Panc1 (cell line): Measurements from ENCODE around the gene NFE2L1. TPM values are rescaled to one million over a fixed set of nuclear protein-coding genes. Genes with fewer than 3 reads are reported as not detected.

Source experiments
- ATAC-seq: fragments of 200-7000 bp; cut with Tn5 transposase; 2 replicates; pipeline ENCODE4 v1.9.1; 2020; ENCODE audit warnings: mild to moderate bottlenecking, moderate library complexity
- BruUV-seq: library from RNA; stranded (reverse); fragments of 400-500 nt; replicated peaks from 2 replicates; lab custom pipeline; 2021; lab: Mats Ljungman, UMichigan
- CTCF ChIA-PET: fragments of 300-600 bp; sonication (Branson Sonifier 250); formaldehyde crosslinking; loops from one replicate; lab custom pipeline; 2022; ENCODE audit warnings: antibody characterized with exemption; lab: Charles Lee
- POLR2A ChIA-PET: fragments of 300-600 bp; sonication (Branson Sonifier 250); formaldehyde crosslinking; loops from one replicate; lab custom pipeline; 2022; ENCODE audit warnings: antibody characterized with exemption; lab: Charles Lee
- DNase-seq: peaks from one replicate; pipeline ENCODE4 v3.0.0-alpha.2; 2010; ENCODE audit warnings: low read depth, low spot score
- H3K27ac ChIP-seq: 2 replicates; pipeline ENCODE4 v1.5.1; 2011; ENCODE audit warnings: mild to moderate bottlenecking, low read length, inconsistent platforms
- H3K27me3 ChIP-seq: fragments of 200-500 bp; sonication (Bioruptor generic); 2 replicates; pipeline ENCODE4 v1.6.0; 2014; ENCODE audit warnings: low read length, inconsistent platforms; ENCODE audit not compliant: control insufficient read depth, insufficient read depth
- H3K36me3 ChIP-seq: fragments of 200-500 bp; sonication (Bioruptor generic); 2 replicates; pipeline ENCODE4 v1.5.1; 2014; ENCODE audit warnings: inconsistent platforms, mild to moderate bottlenecking, low read length, moderate library complexity; ENCODE audit not compliant: control insufficient read depth, insufficient read depth
- H3K4me1 ChIP-seq: 2 replicates; pipeline ENCODE4 v1.5.1; 2011; ENCODE audit warnings: inconsistent platforms, mild to moderate bottlenecking, low read length, moderate library complexity; ENCODE audit not compliant: control insufficient read depth, insufficient read depth
- H3K4me3 ChIP-seq, 2 experiments: 2 replicates each; pipeline ENCODE4 v1.5.1; 2011 to 2012; ENCODE audit warnings: low read depth in 2 of 2, low read length in 2 of 2, mild to moderate bottlenecking in 2 of 2, inconsistent platforms in 1 of 2, moderate library complexity in 1 of 2
- H3K9me3 ChIP-seq: fragments of 200-500 bp; sonication (Bioruptor generic); 2 replicates; pipeline ENCODE4 v1.5.1; 2014; ENCODE audit warnings: low read depth, mild to moderate bottlenecking, inconsistent platforms, low read length, moderate library complexity; ENCODE audit not compliant: control insufficient read depth, insufficient read depth
- CTCF ChIP-seq: fragments of 450-650 bp; IDR thresholded peaks from 2 replicates; pipeline ENCODE4 v1.5.1; 2017; ENCODE audit warnings: mild to moderate bottlenecking
- POLR2AphosphoS5 ChIP-seq: IDR thresholded peaks from 2 replicates; pipeline ENCODE4 v1.6.1; 2012; ENCODE audit warnings: mild to moderate bottlenecking, low read depth, low read length, moderate library complexity
- REST ChIP-seq, 2 experiments: IDR thresholded peaks; 2 replicates each; pipeline ENCODE4 v1.6.1; 2011 to 2012; ENCODE audit warnings: low read depth in 2 of 2, control low read depth in 1 of 2, low read length in 1 of 2, mild to moderate bottlenecking in 1 of 2, moderate library complexity in 1 of 2; ENCODE audit not compliant: insufficient read depth in 1 of 2
- SIN3A ChIP-seq: IDR thresholded peaks from 2 replicates; pipeline ENCODE4 v1.6.1; 2012; ENCODE audit warnings: low read depth, mild to moderate bottlenecking, low read length, moderate library complexity, borderline replicate concordance; ENCODE audit not compliant: insufficient read depth
- TCF7L2 ChIP-seq: IDR thresholded peaks from 2 replicates; pipeline ENCODE4 v1.6.1; 2011; ENCODE audit warnings: mild to moderate bottlenecking, low read depth, low read length, inconsistent platforms
- in situ Hi-C: cut with HindIII; loops from 2 replicates; pipeline ENCODE4 v1.10.0; 2016; ENCODE audit warnings: low sequenced_read_pairs, low pct_unique_long_range_greater_than_20kb
- intact Hi-C: fragments of 100-400 bp; cut with micrococcal nuclease; formaldehyde crosslinking; loops from one replicate; pipeline ENCODE4 v1.10.0; 2022; ENCODE audit not compliant: unreplicated experiment
- total RNA-seq: library from RNA; stranded (reverse); gene quantifications from one replicate; pipeline ENCODE4 v1.2.1, GENCODE V29; 2021; ENCODE audit not compliant: unreplicated experiment

Gene NFE2L1
- total RNA-seq, 1 experiment from 2014 or later: 210 TPM

DNA sequence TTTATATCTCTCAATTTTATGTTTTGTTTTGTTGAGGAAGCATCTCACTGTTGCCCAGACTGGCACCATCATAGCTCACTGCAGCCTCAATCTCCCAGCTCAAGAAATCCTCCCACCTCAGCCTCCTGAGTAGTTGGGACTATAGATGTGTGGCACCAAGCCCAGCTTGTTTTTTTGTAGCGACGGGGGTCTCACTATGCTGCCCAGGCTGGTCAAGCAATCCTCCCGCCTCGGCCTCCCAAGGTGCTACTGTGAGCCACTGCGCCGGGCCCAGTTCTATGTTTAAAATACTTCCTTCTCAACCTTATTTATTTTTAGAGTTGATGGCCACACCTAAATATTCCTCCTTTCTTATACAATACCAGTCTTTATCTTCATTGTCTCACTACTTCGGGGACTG lies 1.9 kb upstream of the NFE2L1 start:
- POLR2A ChIA-PET: no interaction called here
- in situ Hi-C loops: no loop called here
- no peak for ATAC-seq
- Histone ChIP-seq H3K4me1 (peaks cover 29% of the 10 kb centered on the region), H3K36me3 (peaks cover 11% of the 10 kb centered on the region; the same call in 1 of the 2 replicates), H3K27me3 (no peaks in the 10 kb centered on the region), H3K4me3 (peak overlapping the region in 1 of 2 experiments; percentile 77; a peak in 1 of 4 replicates), H3K27ac (peak overlapping the region; percentile 97), H3K9me3 (no peaks in the 10 kb centered on the region)
- DNase-seq: no peak
- CTCF ChIA-PET: no interaction called here
- TF ChIP-seq TCF7L2: no peak
- no peak for TF ChIP-seq CTCF
- no peak for TF ChIP-seq POLR2AphosphoS5
- no peak for TF ChIP-seq REST (IDR thresholded peaks at IDR 0.05; ENCODE audit: insufficient read depth in 1 of 2, low read depth in 2 of 2, low read length in 1 of 2)
- TF ChIP-seq SIN3A: no peak
- no TSS peak for BruUV-seq
- intact Hi-C loops: no loop called here

DNA sequence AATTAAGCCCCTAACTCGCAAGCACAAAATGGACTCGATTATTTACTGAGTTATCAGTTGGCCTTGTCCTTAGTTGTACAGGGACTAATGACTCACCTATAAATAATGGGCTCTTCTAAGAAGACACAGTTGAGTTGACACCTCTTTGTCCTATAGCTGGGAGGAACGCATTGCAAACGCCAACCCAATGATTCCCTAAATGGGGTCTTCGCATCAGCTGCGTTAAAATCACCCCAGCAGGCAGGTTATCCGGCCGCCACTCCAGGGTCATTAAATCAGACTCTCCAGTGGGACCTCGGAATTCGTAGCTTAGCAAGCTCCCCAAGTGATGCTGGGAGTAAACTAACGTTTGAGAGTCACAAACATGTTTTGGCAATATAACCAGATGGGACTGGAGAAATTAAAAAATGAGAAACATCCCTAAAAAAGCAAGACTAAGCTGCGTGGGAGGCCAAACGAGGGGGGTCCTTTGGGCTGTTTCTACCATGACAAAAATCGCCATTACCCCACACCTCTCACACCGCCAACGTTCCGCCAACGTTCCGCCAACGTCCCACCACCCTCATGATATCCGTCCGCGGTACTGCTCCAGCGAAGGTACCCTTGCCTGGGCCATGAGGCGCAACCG lies 932 bp upstream of the NFE2L1 start:
- in situ Hi-C loops (no loop called here), intact Hi-C loops (no loop called here)
- CTCF ChIA-PET: interaction anchor here (1.2 kb wide), 1 partner anchor 11 kb away, joined by 3 read pairs; no protein-coding TSS in a partner anchor
- no peaks in the 10 kb centered on the region for H3K27me3 ChIP-seq
- peaks cover 13% of the 10 kb centered on the region; the same call in 1 of the 2 replicates for H3K36me3 ChIP-seq
- no peak for ATAC-seq
- TF ChIP-seq SIN3A (0 out of 2 replicates have a peak, but pooled peaks have one; percentile 78), CTCF (no peak)
- peaks cover 38% of the 10 kb centered on the region for H3K4me1 ChIP-seq
- no peaks in the 10 kb centered on the region for H3K9me3 ChIP-seq
- peak overlapping the region; percentile 77 to 87 for H3K4me3 ChIP-seq
- DNase-seq: no peak
- TSS peak; percentile 97 for BruUV-seq
- POLR2A ChIA-PET: no interaction called here
- peak overlapping the region; percentile 97 for H3K27ac ChIP-seq
